Ishikawa (cell line): ENCODE results near the gene THSD4.

Experiments
- CEBPB ChIP-seq: IDR thresholded peaks from 2 replicates; pipeline ENCODE4 v1.6.1; 2012
- CREB1 ChIP-seq: IDR thresholded peaks from 2 replicates; pipeline ENCODE4 v1.6.1; 2012; ENCODE audit warnings: low read depth
- EGR1 ChIP-seq: IDR thresholded peaks from 2 replicates; pipeline ENCODE4 v1.6.1; 2012
- EP300 ChIP-seq: IDR thresholded peaks from 2 replicates; pipeline ENCODE4 v1.6.1; 2012; ENCODE audit warnings: borderline replicate concordance
- FOXM1 ChIP-seq: IDR thresholded peaks from 2 replicates; pipeline ENCODE4 v1.6.1; 2012; ENCODE audit warnings: low read depth, borderline replicate concordance
- MAX ChIP-seq: IDR thresholded peaks from 2 replicates; pipeline ENCODE4 v1.6.1; 2012
- NFIC ChIP-seq: IDR thresholded peaks from 2 replicates; pipeline ENCODE4 v1.6.1; 2012
- RAD21 ChIP-seq: IDR thresholded peaks from 2 replicates; pipeline ENCODE4 v1.6.1; 2012; ENCODE audit warnings: low read depth
- TAF1 ChIP-seq: IDR thresholded peaks from 2 replicates; pipeline ENCODE4 v1.6.1; 2012; ENCODE audit warnings: low read depth, mild to moderate bottlenecking
- TCF12 ChIP-seq: IDR thresholded peaks from 2 replicates; pipeline ENCODE4 v1.6.1; 2012; ENCODE audit warnings: low read depth
- TEAD4 ChIP-seq: IDR thresholded peaks from 2 replicates; pipeline ENCODE4 v1.6.1; 2012
- YY1 ChIP-seq: IDR thresholded peaks from 2 replicates; pipeline ENCODE4 v1.6.1; 2012; ENCODE audit warnings: low read depth
- ZBTB7A ChIP-seq: IDR thresholded peaks from 2 replicates; pipeline ENCODE4 v1.6.1; 2012; ENCODE audit warnings: low read depth
- TF ChIP-seq, protein P1 (sequence below): IDR thresholded peaks from 2 replicates; pipeline ENCODE4 v1.6.1; 2012; ENCODE audit warnings: low read depth, mild to moderate bottlenecking
- TF ChIP-seq, protein P2 (sequence below): IDR thresholded peaks from 2 replicates; pipeline ENCODE4 v1.6.1; 2012

Gene THSD4

GRCh38 chr15:71810256-71811035, 695.2 kb downstream of the THSD4 start, which contains the start of gene NR2E3:
TSS of gene NR2E3 (plus strand) at chr15:71810554. CDS start at chr15:71810744, 190 bp downstream.
- TF ChIP-seq EP300 (0 out of 2 replicates have a peak, but pooled peaks have one; percentile 32), RAD21 (no peak)

DNA sequence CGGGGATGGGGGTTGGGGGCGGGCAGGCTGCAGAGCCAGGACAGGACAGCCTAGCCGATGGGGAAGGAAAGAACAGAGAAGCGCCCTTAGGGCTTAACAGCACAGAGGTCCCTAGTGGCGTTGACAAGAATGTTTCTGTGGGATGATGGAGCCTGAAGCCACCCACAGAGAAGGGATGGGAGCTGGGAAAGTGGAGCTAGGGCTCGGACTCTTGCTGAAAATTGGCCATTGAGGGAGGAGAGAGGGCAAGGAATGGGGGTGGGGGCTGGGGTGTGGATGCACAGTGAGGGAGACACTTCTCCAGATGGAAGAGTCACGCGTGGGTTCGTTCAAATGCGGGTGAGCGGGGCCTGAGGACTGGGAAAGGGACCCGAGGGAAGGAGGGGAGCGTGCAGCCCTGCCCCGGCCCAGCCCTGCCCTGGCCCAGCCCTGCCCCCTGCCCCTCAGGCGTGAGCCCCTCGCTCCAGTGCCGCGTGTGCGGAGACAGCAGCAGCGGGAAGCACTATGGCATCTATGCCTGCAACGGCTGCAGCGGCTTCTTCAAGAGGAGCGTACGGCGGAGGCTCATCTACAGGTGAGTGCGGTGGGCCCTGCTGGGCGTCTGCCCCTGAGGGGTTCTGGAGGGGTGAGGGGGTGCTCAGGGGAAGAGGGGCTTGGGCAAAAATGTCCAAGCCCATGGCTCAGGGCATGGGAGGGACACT, 695.9 kb downstream of the THSD4 start:
- TF ChIP-seq MAX (no peak), FOXM1 (no peak), RAD21 (no peak), TCF12 (no peak), CEBPB (no peak), YY1 (no peak)
- TF ChIP-seq, protein P1, sequence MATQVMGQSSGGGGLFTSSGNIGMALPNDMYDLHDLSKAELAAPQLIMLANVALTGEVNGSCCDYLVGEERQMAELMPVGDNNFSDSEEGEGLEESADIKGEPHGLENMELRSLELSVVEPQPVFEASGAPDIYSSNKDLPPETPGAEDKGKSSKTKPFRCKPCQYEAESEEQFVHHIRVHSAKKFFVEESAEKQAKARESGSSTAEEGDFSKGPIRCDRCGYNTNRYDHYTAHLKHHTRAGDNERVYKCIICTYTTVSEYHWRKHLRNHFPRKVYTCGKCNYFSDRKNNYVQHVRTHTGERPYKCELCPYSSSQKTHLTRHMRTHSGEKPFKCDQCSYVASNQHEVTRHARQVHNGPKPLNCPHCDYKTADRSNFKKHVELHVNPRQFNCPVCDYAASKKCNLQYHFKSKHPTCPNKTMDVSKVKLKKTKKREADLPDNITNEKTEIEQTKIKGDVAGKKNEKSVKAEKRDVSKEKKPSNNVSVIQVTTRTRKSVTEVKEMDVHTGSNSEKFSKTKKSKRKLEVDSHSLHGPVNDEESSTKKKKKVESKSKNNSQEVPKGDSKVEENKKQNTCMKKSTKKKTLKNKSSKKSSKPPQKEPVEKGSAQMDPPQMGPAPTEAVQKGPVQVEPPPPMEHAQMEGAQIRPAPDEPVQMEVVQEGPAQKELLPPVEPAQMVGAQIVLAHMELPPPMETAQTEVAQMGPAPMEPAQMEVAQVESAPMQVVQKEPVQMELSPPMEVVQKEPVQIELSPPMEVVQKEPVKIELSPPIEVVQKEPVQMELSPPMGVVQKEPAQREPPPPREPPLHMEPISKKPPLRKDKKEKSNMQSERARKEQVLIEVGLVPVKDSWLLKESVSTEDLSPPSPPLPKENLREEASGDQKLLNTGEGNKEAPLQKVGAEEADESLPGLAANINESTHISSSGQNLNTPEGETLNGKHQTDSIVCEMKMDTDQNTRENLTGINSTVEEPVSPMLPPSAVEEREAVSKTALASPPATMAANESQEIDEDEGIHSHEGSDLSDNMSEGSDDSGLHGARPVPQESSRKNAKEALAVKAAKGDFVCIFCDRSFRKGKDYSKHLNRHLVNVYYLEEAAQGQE, result no peak

DNA sequence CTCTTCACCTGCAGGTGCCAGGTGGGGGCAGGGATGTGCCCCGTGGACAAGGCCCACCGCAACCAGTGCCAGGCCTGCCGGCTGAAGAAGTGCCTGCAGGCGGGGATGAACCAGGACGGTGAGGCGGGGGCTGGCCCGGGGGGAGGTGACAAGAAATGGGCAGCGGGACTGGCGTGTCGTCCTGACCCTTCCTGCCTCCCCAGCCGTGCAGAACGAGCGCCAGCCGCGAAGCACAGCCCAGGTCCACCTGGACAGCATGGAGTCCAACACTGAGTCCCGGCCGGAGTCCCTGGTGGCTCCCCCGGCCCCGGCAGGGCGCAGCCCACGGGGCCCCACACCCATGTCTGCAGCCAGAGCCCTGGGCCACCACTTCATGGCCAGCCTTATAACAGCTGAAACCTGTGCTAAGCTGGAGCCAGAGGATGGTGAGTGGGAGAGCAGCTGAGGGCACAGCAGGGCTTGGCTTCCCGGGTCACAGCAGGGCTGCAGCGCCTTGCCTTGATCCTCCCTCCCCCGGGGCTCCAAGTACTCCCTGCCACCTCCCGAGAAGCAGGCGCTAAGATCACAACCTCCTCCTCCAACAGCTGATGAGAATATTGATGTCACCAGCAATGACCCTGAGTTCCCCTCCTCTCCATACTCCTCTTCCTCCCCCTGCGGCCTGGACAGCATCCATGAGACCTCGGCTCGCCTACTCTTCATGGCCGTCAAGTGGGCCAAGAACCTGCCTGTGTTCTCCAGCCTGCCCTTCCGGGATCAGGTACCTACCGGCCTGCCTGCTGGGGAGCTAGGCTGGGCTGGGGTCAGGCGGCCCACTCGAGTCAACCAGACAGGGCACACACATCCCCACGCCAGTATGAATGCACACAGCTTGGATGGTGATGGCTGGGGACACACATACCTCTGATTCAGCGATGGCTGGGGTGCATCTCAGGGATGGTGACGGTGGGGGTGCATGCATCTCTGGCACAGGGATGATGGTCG, 696.8 kb downstream of the THSD4 start:
- TF ChIP-seq TEAD4 (no peak), EP300 (no peak), FOXM1 (no peak), ZBTB7A (no peak), CEBPB (no peak), EGR1 (no peak), TCF12 (no peak), RAD21 (no peak), MAX (no peak), TAF1 (no peak), YY1 (no peak), CREB1 (no peak), NFIC (no peak)
- TF ChIP-seq, protein P2, sequence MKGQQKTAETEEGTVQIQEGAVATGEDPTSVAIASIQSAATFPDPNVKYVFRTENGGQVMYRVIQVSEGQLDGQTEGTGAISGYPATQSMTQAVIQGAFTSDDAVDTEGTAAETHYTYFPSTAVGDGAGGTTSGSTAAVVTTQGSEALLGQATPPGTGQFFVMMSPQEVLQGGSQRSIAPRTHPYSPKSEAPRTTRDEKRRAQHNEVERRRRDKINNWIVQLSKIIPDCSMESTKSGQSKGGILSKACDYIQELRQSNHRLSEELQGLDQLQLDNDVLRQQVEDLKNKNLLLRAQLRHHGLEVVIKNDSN, result no peak
- TF ChIP-seq, protein P1, result no peak

DNA sequence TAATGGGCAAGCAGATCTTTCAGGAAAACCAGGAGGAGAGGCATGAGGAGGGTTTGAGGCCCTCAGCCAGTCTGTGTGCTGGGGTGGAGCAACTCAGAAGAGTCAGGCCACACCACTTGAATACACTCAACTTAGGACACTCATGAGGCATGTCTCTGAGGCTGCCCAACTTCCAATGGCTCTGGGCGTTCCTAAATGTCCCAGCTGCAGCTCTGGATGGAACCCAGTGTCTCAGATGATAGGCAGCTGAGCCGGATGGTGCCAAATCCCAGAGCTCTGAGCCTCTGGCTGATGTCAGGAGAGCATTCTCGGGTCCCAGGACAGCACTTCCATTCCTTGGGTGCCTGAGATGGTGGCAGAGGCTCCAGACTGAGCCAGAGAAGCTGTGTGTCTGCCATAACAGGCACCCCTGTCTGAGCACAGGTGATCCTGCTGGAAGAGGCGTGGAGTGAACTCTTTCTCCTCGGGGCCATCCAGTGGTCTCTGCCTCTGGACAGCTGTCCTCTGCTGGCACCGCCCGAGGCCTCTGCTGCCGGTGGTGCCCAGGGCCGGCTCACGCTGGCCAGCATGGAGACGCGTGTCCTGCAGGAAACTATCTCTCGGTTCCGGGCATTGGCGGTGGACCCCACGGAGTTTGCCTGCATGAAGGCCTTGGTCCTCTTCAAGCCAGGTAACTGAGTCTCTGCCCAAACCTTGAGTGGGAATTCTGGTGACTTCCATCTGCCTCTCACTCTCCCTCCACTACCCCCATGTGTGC, 697.9 kb downstream of the THSD4 start:
- no peak for TF ChIP-seq MAX
- no peak for TF ChIP-seq EGR1
- no peak for TF ChIP-seq TEAD4
- TF ChIP-seq RAD21, result no peak
- no peak for TF ChIP-seq YY1
- no peak for TF ChIP-seq ZBTB7A
- TF ChIP-seq, protein P1, result no peak
- TF ChIP-seq CEBPB, result no peak
- TF ChIP-seq TCF12, result no peak
- TF ChIP-seq TAF1, result no peak
- TF ChIP-seq FOXM1, result no peak
- no peak for TF ChIP-seq NFIC
- no peak for TF ChIP-seq EP300
- TF ChIP-seq, protein P2, result no peak
- TF ChIP-seq CREB1, result no peak
